Femur (tissue), 1 donor: ENCODE results near the gene SPATA9.

Source experiments
- DNase-seq: peaks from one replicate; pipeline ENCODE4 v3.0.0-alpha.2; 2017

Gene SPATA9

DNA sequence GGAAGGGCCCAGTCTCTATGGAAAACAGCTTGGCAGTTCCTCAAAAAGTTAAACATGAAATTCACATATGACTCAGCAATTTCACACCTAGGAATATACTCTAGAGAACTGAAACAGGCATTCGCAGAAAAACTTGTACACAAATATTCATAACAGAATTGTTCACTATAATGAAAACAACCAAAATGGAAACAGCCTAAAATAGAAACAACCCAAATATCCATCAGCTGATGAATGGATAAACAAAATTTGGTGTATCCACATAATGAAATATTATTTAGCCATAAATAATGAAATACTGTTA lies 67.7 kb downstream of the SPATA9 start:
- DNase-seq: no peak

DNA sequence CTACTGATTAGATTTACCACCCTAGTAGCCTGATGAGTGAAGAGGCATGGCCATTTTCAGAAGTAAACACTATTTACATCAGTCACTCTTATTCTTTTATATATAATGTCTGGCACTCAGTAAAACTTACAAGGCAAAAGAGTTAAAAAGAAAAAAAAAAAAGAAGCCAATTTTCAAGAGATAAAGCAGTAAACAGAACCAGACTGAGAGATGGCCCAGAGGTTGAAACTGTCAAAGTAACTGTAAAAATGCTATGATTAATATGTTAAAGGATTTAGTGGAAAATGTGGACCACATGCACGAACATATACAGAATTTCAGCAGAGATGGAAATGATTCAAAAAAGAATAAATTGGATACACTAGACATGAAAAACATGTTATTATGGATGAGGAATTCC lies 69.3 kb downstream of the SPATA9 start:
- DNase-seq: no peak

DNA sequence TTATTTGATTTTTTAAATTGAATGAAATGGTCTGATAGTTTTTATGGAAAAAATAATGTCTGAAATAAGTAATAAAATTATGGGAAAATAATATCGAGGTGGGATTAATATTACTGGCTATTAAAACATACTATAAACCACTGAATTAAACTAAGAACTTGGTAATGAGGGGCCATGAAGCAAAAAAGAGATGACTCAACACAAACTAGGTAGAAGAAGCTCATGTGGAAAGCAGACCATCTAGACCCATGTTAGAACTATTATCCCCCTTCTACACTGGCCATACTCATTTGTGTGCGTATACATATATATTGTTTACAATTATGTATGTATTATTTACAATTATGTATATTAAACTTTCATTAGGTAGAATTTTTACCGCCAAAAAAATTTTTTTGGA lies 71.4 kb downstream of the SPATA9 start:
- DNase-seq: no peak

DNA sequence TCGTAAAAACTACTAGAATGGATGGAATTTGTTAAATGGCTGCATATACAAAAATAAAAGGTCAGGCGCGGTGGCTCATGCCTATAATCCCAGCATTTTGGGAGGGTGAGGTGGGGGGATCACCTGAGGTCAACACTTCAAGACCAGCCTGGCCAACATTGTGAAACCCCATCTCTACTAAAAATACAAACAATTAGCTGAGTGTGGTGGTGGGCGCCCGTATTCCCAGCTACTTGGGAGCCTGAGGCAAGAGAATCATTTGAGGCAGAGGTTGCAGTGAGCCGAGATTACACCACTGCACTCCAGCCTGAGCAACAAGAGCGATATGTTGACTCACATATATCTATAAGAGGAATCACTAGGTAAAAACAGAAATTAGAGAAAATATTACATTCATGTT lies 72.2 kb downstream of the SPATA9 start:
- DNase-seq: no peak

DNA sequence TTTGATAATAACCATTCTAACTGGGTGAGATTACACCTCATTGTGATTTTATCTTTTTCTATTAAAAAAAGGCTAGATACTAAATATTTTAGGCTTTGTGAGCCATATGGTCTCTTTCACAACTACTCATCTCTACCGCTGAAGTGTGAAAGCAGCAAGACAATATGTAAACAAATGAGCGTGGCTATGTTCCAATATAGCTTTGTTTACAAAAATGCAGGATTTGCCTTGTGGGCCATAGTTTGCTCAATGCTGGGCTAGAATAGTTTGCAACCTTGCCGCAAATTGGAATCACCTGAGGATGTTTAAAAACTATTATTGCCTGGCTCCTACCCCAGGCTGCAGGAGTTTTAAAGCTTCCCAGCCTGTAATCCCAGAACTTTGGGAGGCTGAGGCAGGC lies 73.1 kb downstream of the SPATA9 start:
- no peak for DNase-seq
